H9 (cell line): ENCODE data around the gene F7. TPM values are rescaled to one million over a fixed set of nuclear protein-coding genes. Genes with fewer than 3 reads are reported as not detected.

Source experiments
- DNase-seq: peaks from one replicate; pipeline ENCODE4 v3.0.0-alpha.2; 2017
- H2AFZ ChIP-seq: one replicate; pipeline ENCODE4 v1.6.1; 2013; ENCODE audit warnings: mild to moderate bottlenecking, low read length, control low read depth, moderate library complexity
- H2AK5ac ChIP-seq: 2 replicates; pipeline ENCODE4 v1.6.1; 2013; ENCODE audit warnings: low read length, control low read depth, mixed read lengths; ENCODE audit not compliant: insufficient read length
- H2BK120ac ChIP-seq: one replicate; pipeline ENCODE4 v1.6.1; 2013; ENCODE audit warnings: low read depth, mild to moderate bottlenecking, low read length, control low read depth, inconsistent platforms; ENCODE audit not compliant: poor library complexity, severe bottlenecking
- H2BK12ac ChIP-seq: 2 replicates; pipeline ENCODE4 v1.6.1; 2013; ENCODE audit warnings: low read length, control low read depth, mixed read lengths, low read depth; ENCODE audit not compliant: insufficient read length
- H2BK15ac ChIP-seq: 2 replicates; pipeline ENCODE4 v1.6.1; 2013; ENCODE audit warnings: low read depth, low read length, control low read depth
- H2BK20ac ChIP-seq: one replicate; pipeline ENCODE4 v1.6.1; 2013; ENCODE audit warnings: low read depth, mild to moderate bottlenecking, low read length, control low read depth, inconsistent platforms; ENCODE audit not compliant: poor library complexity, severe bottlenecking
- H2BK5ac ChIP-seq: 2 replicates; pipeline ENCODE4 v1.6.1; 2013; ENCODE audit warnings: low read length, control low read depth, mixed read lengths; ENCODE audit not compliant: insufficient read length
- H3K14ac ChIP-seq: 2 replicates; pipeline ENCODE4 v1.6.1; 2013; ENCODE audit warnings: low read length, control low read depth; ENCODE audit not compliant: insufficient read depth
- H3K18ac ChIP-seq: 2 replicates; pipeline ENCODE4 v1.6.1; 2013; ENCODE audit warnings: low read depth, mild to moderate bottlenecking, mixed read lengths, low read length, control low read depth; ENCODE audit not compliant: insufficient read length
- H3K23ac ChIP-seq: 2 replicates; pipeline ENCODE4 v1.6.1; 2013; ENCODE audit warnings: low read length, control low read depth, mixed read lengths, low read depth; ENCODE audit not compliant: insufficient read length
- H3K23me2 ChIP-seq: 2 replicates; pipeline ENCODE4 v1.6.1; 2013; ENCODE audit warnings: low read depth, mild to moderate bottlenecking, mixed read lengths, low read length, control low read depth; ENCODE audit not compliant: insufficient read length, poor library complexity, severe bottlenecking
- H3K27ac ChIP-seq: 2 replicates; pipeline ENCODE4 v1.5.1; 2013; ENCODE audit warnings: low read length, control low read depth, mixed read lengths, low read depth; ENCODE audit not compliant: insufficient read length
- H3K27me3 ChIP-seq: 2 replicates; pipeline ENCODE4 v1.6.1; 2013; ENCODE audit warnings: low read length, control low read depth, inconsistent platforms; ENCODE audit not compliant: insufficient read depth
- H3K4ac ChIP-seq: 2 replicates; pipeline ENCODE4 v1.6.1; 2013; ENCODE audit warnings: low read depth, mild to moderate bottlenecking, control low read depth, inconsistent platforms, low read length, moderate library complexity
- H3K4me1 ChIP-seq: 2 replicates; pipeline ENCODE4 v1.6.1; 2013; ENCODE audit warnings: low read length, control low read depth, inconsistent platforms; ENCODE audit not compliant: insufficient read depth
- H3K4me2 ChIP-seq: 2 replicates; pipeline ENCODE4 v1.6.1; 2013; ENCODE audit warnings: low read length, control low read depth, mixed read lengths; ENCODE audit not compliant: insufficient read length, insufficient read depth
- H3K56ac ChIP-seq: 2 replicates; pipeline ENCODE4 v1.6.1; 2013; ENCODE audit warnings: low read depth, mild to moderate bottlenecking, mixed read lengths, low read length, control low read depth; ENCODE audit not compliant: insufficient read length
- H3K79me1 ChIP-seq: 2 replicates; pipeline ENCODE4 v1.6.1; 2013; ENCODE audit warnings: low read depth, mild to moderate bottlenecking, moderate library complexity, low read length, control low read depth, inconsistent platforms; ENCODE audit not compliant: insufficient read depth, poor library complexity, severe bottlenecking
- H3K79me2 ChIP-seq: 2 replicates; pipeline ENCODE4 v1.6.1; 2013; ENCODE audit warnings: low read length, control low read depth, inconsistent platforms; ENCODE audit not compliant: insufficient read depth
- H3K9ac ChIP-seq: 2 replicates; pipeline ENCODE4 v1.6.1; 2013; ENCODE audit warnings: low read length, control low read depth, mixed read lengths; ENCODE audit not compliant: insufficient read length; ENCODE audit errors: extremely low read depth
- H3K9me3 ChIP-seq: one replicate; pipeline ENCODE4 v1.6.1; 2013; ENCODE audit warnings: low read depth, low read length, inconsistent platforms; ENCODE audit not compliant: control insufficient read depth
- H3T11ph ChIP-seq: one replicate; pipeline ENCODE4 v1.6.1; 2013; ENCODE audit warnings: mild to moderate bottlenecking, low read length, control low read depth, inconsistent platforms
- H4K20me1 ChIP-seq: one replicate; pipeline ENCODE4 v1.6.1; 2013; ENCODE audit not compliant: control insufficient read depth, insufficient read length, insufficient read depth
- H4K5ac ChIP-seq: 2 replicates; pipeline ENCODE4 v1.6.1; 2013; ENCODE audit warnings: low read depth, mild to moderate bottlenecking, mixed read lengths, low read length, control low read depth; ENCODE audit not compliant: insufficient read length
- H4K8ac ChIP-seq: replicated peaks from 2 replicates; pipeline ENCODE4 v1.6.1; 2013; ENCODE audit warnings: low read length, control low read depth, mixed read lengths, low read depth; ENCODE audit not compliant: insufficient read length
- H4K91ac ChIP-seq: 2 replicates; pipeline ENCODE4 v1.6.1; 2013; ENCODE audit warnings: low read depth, mild to moderate bottlenecking, moderate library complexity, mixed read lengths, low read length, control low read depth; ENCODE audit not compliant: insufficient read length
- H3K27ac Mint-ChIP-seq, 3 experiments: 2 replicates in 2 of 3; 3 replicates in 1 of 3; pipeline ENCODE4 v1.8.0; 2020 to 2021; ENCODE audit warnings: mixed read lengths in 3 of 3, mild to moderate bottlenecking in 1 of 3, moderate library complexity in 1 of 3
- H3K27me3 Mint-ChIP-seq: 2 replicates; pipeline ENCODE4 v1.8.0; 2021; ENCODE audit warnings: low read depth, mild to moderate bottlenecking, moderate library complexity, mixed read lengths
- H3K36me3 Mint-ChIP-seq, 3 experiments: 2 replicates in 2 of 3; 3 replicates in 1 of 3; pipeline ENCODE4 v1.8.0; 2020 to 2021; ENCODE audit warnings: low read depth in 3 of 3, mixed read lengths in 3 of 3; ENCODE audit not compliant: insufficient read depth in 1 of 3
- H3K4me1 Mint-ChIP-seq, 2 experiments: 2 replicates each; pipeline ENCODE4 v1.8.0; 2020; ENCODE audit warnings: mixed read lengths in 2 of 2
- H3K4me3 Mint-ChIP-seq, 2 experiments: 2 replicates in 1 of 2; 3 replicates in 1 of 2; pipeline ENCODE4 v1.8.0; 2020 to 2021; ENCODE audit warnings: mild to moderate bottlenecking in 2 of 2, mixed read lengths in 2 of 2, moderate library complexity in 1 of 2
- H3K9me3 Mint-ChIP-seq, 2 experiments: 2 replicates in 1 of 2; 3 replicates in 1 of 2; pipeline ENCODE4 v1.8.0; 2020; ENCODE audit warnings: mild to moderate bottlenecking in 2 of 2, mixed read lengths in 2 of 2, moderate library complexity in 1 of 2
- CTCF ChIP-seq: fragments of 200-600 bp; sonication (generic); conservative IDR thresholded peaks from 3 replicates; pipeline ENCODE4 v1.8.0; 2021; ENCODE audit warnings: antibody characterized with exemption, mild to moderate bottlenecking
- WGBS: extraction: QIAGEN DNeasy Blood & Tissue Kit; methylation state at CpG from one replicate; pipeline ENCODE4 v1.1.7; 2013; ENCODE audit warnings: missing lambda C conversion rate, low lambda C conversion rate, mixed read lengths; ENCODE audit not compliant: insufficient read length; ENCODE audit errors: extremely low coverage; 5-methylcytosine and 5-hydroxymethylcytosine counted together
- total RNA-seq: library from RNA; stranded (reverse); gene quantifications from 2 replicates; pipeline ENCODE4 v1.2.1, GENCODE V29; 2021

The F7 gene
- total RNA-seq, 1 experiment from 2014 or later: 0.81 TPM

GRCh38 chr13:113146750-113147149 lies 41.2 kb downstream of the F7 start:
- no peaks in the 10 kb centered on the region for H3K9me3 ChIP-seq
- no peak overlapping the region for H4K91ac ChIP-seq
- no peak overlapping the region for H4K5ac ChIP-seq
- Mint-ChIP-seq H3K36me3 (no peaks in the 10 kb centered on the region; a peak in 2 of 7 replicates), H3K27me3 (peaks cover 13% of the 10 kb centered on the region), H3K9me3 (no peaks in the 10 kb centered on the region; a peak in 1 of 5 replicates), H3K27ac (no peak overlapping the region; a peak in 1 of 7 replicates), H3K4me1 (peaks cover 2 to 16% of the 10 kb centered on the region in 2 experiments; a peak in 2 of 4 replicates), H3K4me3 (no peak overlapping the region)
- peak; percentile 18 for DNase-seq
- H4K8ac ChIP-seq: no peak overlapping the region
- H3K4me2 ChIP-seq: no peak overlapping the region
- no peak overlapping the region; the same call in 1 of the 2 replicates for H3K14ac ChIP-seq
- no peak overlapping the region for H3K18ac ChIP-seq
- no peak overlapping the region for H2AK5ac ChIP-seq
- H3K23me2 ChIP-seq: no peaks in the 10 kb centered on the region
- no peaks in the 10 kb centered on the region for H3K79me1 ChIP-seq
- no peaks in the 10 kb centered on the region; the same call in 1 of the 2 replicates for H3K27me3 ChIP-seq
- TF ChIP-seq CTCF: no peak
- WGBS: no CpG with 5 or more reads among the region's 9 CpGs
- no peak overlapping the region for H2BK12ac ChIP-seq
- no peak overlapping the region for H2BK120ac ChIP-seq
- no peak overlapping the region for H3T11ph ChIP-seq
- H2AFZ ChIP-seq: no peak overlapping the region
- no peak overlapping the region for H3K27ac ChIP-seq
- H2BK5ac ChIP-seq: no peak overlapping the region
- no peak overlapping the region for H2BK15ac ChIP-seq
- H3K56ac ChIP-seq: no peak overlapping the region
- H3K4me1 ChIP-seq: no peaks in the 10 kb centered on the region
- no peaks in the 10 kb centered on the region for H4K20me1 ChIP-seq
- H3K9ac ChIP-seq: no peak overlapping the region
- H2BK20ac ChIP-seq: no peak overlapping the region
- no peak overlapping the region for H3K23ac ChIP-seq
- no peaks in the 10 kb centered on the region for H3K79me2 ChIP-seq
- no peak overlapping the region for H3K4ac ChIP-seq
